Upper lobe of right lung (tissue), 1 donor: ENCODE data around the gene ADAMTSL1. TPM values are rescaled to one million over a fixed set of nuclear protein-coding genes. Genes with fewer than 3 reads are reported as not detected.
A peak's percentile ranks its signal among the peaks of the same experiment; 100 is the strongest.

Source experiments
- ATAC-seq: fragments of 200-7000 bp; cut with Tn5 transposase; one replicate; pipeline ENCODE4 v1.9.1; 2020; ENCODE audit warnings: mild to moderate bottlenecking, moderate library complexity
- DNase-seq: peaks from one replicate; pipeline ENCODE4 v3.0.0-alpha.2; 2020
- H3K27ac ChIP-seq: fragments of 200-600 bp; one replicate; pipeline ENCODE4 v1.8.0; 2022
- H3K27me3 ChIP-seq: fragments of 200-600 bp; one replicate; pipeline ENCODE4 v1.8.0; 2022; ENCODE audit warnings: mild to moderate bottlenecking
- H3K36me3 ChIP-seq: fragments of 200-600 bp; one replicate; pipeline ENCODE4 v1.8.0; 2022
- H3K4me1 ChIP-seq: fragments of 200-600 bp; one replicate; pipeline ENCODE4 v1.8.0; 2022
- H3K4me3 ChIP-seq: fragments of 200-600 bp; one replicate; pipeline ENCODE4 v1.8.0; 2022; ENCODE audit warnings: mild to moderate bottlenecking
- H3K9me3 ChIP-seq: fragments of 200-600 bp; one replicate; pipeline ENCODE4 v1.8.0; 2022
- intact Hi-C: fragments of 100-400 bp; cut with DNase I; formaldehyde crosslinking; loops from one replicate; pipeline ENCODE4 v1.11.0; 2022
- total RNA-seq: library from RNA; stranded (reverse); fragmentation: NEBNext Ultra II Directional; extraction: Animal tissue kit (Norgen Biotek cat#: 25700); gene quantifications from one replicate; pipeline ENCODE4 v1.2.1, GENCODE V29; 2021
- TF ChIP-seq, protein P1 (sequence below): fragments of 200-600 bp; IDR thresholded peaks from one replicate; pipeline ENCODE4 v1.8.0; 2022; ENCODE audit warnings: antibody characterized with exemption
- donor health status: DM: no; HTN: yes; CAD: no; lungs with severe emphysema.

The ADAMTSL1 gene
- total RNA-seq, 1 donor from 2014 or later, result 7.3 TPM

GRCh38 chr9:18727904-18728303 lies 254.0 kb downstream of the ADAMTSL1 start:
- intact Hi-C loops, result no loop called here
- no peak overlapping the region for H3K27ac ChIP-seq
- ATAC-seq (no peak), DNase-seq (no peak)
- TF ChIP-seq, protein P1, sequence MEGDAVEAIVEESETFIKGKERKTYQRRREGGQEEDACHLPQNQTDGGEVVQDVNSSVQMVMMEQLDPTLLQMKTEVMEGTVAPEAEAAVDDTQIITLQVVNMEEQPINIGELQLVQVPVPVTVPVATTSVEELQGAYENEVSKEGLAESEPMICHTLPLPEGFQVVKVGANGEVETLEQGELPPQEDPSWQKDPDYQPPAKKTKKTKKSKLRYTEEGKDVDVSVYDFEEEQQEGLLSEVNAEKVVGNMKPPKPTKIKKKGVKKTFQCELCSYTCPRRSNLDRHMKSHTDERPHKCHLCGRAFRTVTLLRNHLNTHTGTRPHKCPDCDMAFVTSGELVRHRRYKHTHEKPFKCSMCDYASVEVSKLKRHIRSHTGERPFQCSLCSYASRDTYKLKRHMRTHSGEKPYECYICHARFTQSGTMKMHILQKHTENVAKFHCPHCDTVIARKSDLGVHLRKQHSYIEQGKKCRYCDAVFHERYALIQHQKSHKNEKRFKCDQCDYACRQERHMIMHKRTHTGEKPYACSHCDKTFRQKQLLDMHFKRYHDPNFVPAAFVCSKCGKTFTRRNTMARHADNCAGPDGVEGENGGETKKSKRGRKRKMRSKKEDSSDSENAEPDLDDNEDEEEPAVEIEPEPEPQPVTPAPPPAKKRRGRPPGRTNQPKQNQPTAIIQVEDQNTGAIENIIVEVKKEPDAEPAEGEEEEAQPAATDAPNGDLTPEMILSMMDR, result no peak
- no peaks in the 10 kb centered on the region for H3K36me3 ChIP-seq
- H3K4me1 ChIP-seq, result no peaks in the 10 kb centered on the region
- H3K4me3 ChIP-seq, result no peak overlapping the region
- H3K27me3 ChIP-seq, result no peaks in the 10 kb centered on the region
- no peaks in the 10 kb centered on the region for H3K9me3 ChIP-seq

DNA sequence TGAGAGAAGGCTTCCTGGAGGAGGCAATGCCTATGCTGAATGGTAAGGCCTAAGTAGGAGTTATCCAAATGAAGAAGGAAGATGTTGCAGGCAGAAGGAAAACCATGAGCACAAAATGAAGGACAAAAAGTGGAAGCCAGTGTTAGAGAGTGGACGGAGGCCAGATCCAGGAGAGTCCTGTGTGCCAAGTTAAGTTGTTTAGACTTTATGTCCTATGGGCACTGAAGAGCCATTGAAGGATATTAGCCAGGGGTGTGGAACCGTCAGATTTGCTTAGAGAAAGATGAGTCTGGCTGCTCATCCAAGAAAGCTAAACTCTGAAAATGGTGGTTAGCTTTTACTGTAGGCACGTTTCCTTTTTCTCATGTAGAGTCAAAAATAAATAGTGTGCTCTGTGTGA lies 254.7 kb downstream of the ADAMTSL1 start:
- H3K4me3 ChIP-seq, result no peak overlapping the region
- TF ChIP-seq, protein P1, result no peak
- intact Hi-C loops, result no loop called here
- ATAC-seq (no peak), DNase-seq (no peak)
- no peak overlapping the region for H3K27ac ChIP-seq
- H3K9me3 ChIP-seq, result no peaks in the 10 kb centered on the region
- H3K36me3 ChIP-seq, result no peaks in the 10 kb centered on the region
- H3K4me1 ChIP-seq, result no peaks in the 10 kb centered on the region
- no peaks in the 10 kb centered on the region for H3K27me3 ChIP-seq

GRCh38 chr9:18730241-18730640 lies 256.3 kb downstream of the ADAMTSL1 start:
- ATAC-seq (no peak), DNase-seq (no peak)
- no peaks in the 10 kb centered on the region for H3K36me3 ChIP-seq

GRCh38 chr9:18739127-18739526 lies 265.2 kb downstream of the ADAMTSL1 start:
- H3K9me3 ChIP-seq, result no peaks in the 10 kb centered on the region
- no peak overlapping the region for H3K27ac ChIP-seq
- ATAC-seq, result no peak
- H3K36me3 ChIP-seq, result no peaks in the 10 kb centered on the region
- TF ChIP-seq, protein P1, result no peak
- DNase-seq, result no peak
- intact Hi-C loops, result no loop called here
- H3K4me3 ChIP-seq, result no peak overlapping the region
- H3K27me3 ChIP-seq, result no peaks in the 10 kb centered on the region
- H3K4me1 ChIP-seq, result no peaks in the 10 kb centered on the region

More at GRCh38 chr9:18730241-18730640, 256.3 kb downstream of the ADAMTSL1 start:
- Histone ChIP-seq H3K4me3 (no peak overlapping the region), H3K4me1 (no peaks in the 10 kb centered on the region), H3K9me3 (no peaks in the 10 kb centered on the region), H3K27me3 (no peaks in the 10 kb centered on the region), H3K27ac (no peak overlapping the region)
- TF ChIP-seq, protein P1, result no peak
- intact Hi-C loops, result no loop called here

GRCh38 chr9:18739641-18740318 lies 265.8 kb downstream of the ADAMTSL1 start:
- Histone ChIP-seq H3K4me1 (no peaks in the 10 kb centered on the region), H3K36me3 (no peaks in the 10 kb centered on the region), H3K4me3 (no peak overlapping the region), H3K9me3 (no peaks in the 10 kb centered on the region), H3K27ac (no peak overlapping the region), H3K27me3 (no peaks in the 10 kb centered on the region)
- ATAC-seq, result peak; percentile 13
- intact Hi-C loops, result no loop called here
- no peak for DNase-seq
- TF ChIP-seq, protein P1, result no peak

DNA sequence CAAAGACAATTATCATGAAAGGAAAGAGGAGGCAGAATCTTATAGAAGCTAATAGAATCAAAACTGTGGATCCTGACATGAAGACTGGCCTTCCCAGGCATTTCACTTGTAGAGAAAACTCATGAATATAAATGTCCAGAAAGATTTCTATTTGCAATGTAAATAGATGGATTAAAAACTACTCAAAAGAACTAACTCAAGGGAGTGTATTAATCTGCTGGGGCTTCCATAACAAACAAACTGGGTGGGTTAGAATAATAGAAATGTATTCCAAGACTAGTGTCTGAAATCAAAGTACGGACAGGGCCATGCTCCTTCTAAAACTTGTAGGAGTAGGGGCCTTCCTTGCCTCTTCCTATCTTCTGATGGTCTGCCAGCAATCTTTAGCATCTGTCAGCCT lies 267.4 kb downstream of the ADAMTSL1 start:
- Histone ChIP-seq H3K36me3 (no peaks in the 10 kb centered on the region), H3K27me3 (no peaks in the 10 kb centered on the region), H3K9me3 (no peaks in the 10 kb centered on the region), H3K27ac (no peak overlapping the region), H3K4me3 (no peak overlapping the region), H3K4me1 (no peaks in the 10 kb centered on the region)
- no peak for ATAC-seq
- DNase-seq, result no peak
- intact Hi-C loops, result no loop called here
- TF ChIP-seq, protein P1, result no peak
